Measurements from ENCODE around the gene RPAP3. TPM values are rescaled to one million over a fixed set of nuclear protein-coding genes. Genes with fewer than 3 reads are reported as not detected.

RPAP3 gene
- total RNA-seq, 4 donors from 2014 or later, result 6.8 to 13.0 (median 7.9) TPM

- 87 to 92% methylated on average over 10 to 14 of the region's 14 CpGs for WGBS, 2 donors
- no peak for TF ChIP-seq POLR2A (IDR thresholded peaks at IDR 0.05)
- TF ChIP-seq CTCF (IDR thresholded peaks at IDR 0.05), result no peak
- intact Hi-C loops (cut with DNase I; ENCODE audit: low total_unique reads), result loop anchor here (2.0 kb wide), 1 partner anchor 23 kb away; no protein-coding TSS in a partner anchor
- DNase-seq (ENCODE audit: low spot score in 2 of 2), result peak in 1 of 2 donors; percentile 86
- no peak overlapping the region for H3K4me3 ChIP-seq (ENCODE audit: low read depth, poor library complexity, severe bottlenecking)
Measured at GRCh38 chr12:47747596-47748506, 42.0 kb upstream of the RPAP3 start.

DNA sequence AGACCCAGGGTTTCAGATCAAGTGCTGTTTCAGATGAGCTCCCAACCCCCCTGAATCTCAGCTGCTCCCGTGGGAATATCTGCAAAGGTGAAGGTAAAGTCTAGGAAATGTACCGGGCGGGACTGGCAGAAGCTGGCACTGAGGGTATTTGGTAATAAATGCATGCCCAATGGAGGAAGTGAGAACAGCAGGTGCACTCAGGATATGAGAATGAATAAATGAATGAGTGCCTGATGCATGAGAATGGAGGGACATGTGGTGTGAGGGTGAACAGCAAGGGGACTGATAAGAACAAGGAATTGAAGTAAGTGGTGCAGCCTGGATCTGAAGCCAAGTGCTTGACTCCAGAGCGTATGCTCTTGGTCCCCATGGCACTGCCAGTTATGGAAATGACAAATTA, 41.3 kb upstream of the RPAP3 start:
- intact Hi-C loops (cut with DNase I; ENCODE audit: low total_unique reads), result loop anchor here (2.0 kb wide), 1 partner anchor 24 kb away; no protein-coding TSS in a partner anchor
- DNase-seq (ENCODE audit: low spot score in 2 of 2), result no peak
- 83 to 85% methylated on average over 4 of the region's 4 CpGs for WGBS, 2 donors
- H3K4me3 ChIP-seq (ENCODE audit: low read depth, poor library complexity, severe bottlenecking), result no peak overlapping the region
- TF ChIP-seq CTCF (IDR thresholded peaks at IDR 0.05) (no peak), POLR2A (IDR thresholded peaks at IDR 0.05) (no peak)

DNA sequence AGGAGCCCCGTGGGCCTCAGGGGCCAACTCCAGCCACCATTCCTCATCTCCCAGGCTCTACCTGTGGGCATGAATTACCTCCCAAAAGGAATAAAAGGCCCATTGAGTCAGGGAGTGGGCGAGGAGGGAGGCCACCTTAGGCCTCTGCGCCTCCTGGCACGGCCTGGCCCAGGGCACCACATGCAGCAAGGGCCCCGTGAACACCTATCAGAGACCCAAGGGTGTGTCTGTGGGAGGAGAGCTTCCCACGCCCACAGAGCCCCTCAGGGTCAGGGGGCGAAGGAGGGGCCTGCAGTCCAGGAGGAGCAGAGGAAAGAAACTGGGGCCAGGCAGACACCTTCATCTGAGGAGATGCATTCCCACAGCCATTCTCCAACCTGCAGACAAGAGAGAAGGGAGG, 40.7 kb upstream of the RPAP3 start:
- intact Hi-C loops (cut with DNase I; ENCODE audit: low total_unique reads), result loop anchor here (2.0 kb wide), 1 partner anchor 24 kb away; no protein-coding TSS in a partner anchor
- 85% methylated on average over 7 of the region's 7 CpGs for WGBS, 2 donors
- TF ChIP-seq CTCF (IDR thresholded peaks at IDR 0.05) (no peak), POLR2A (IDR thresholded peaks at IDR 0.05) (no peak)
- H3K4me3 ChIP-seq (ENCODE audit: low read depth, poor library complexity, severe bottlenecking), result no peak overlapping the region
- DNase-seq (ENCODE audit: low spot score in 2 of 2), result no peak

GRCh38 chr12:47746073-47746472, 40.2 kb upstream of the RPAP3 start:
- intact Hi-C loops (cut with DNase I; ENCODE audit: low total_unique reads), result loop anchor here (2.0 kb wide), 1 partner anchor 25 kb away; no protein-coding TSS in a partner anchor
- WGBS, 2 donors, result 88% methylated on average over 5 of the region's 5 CpGs
- no peak overlapping the region for H3K4me3 ChIP-seq (ENCODE audit: low read depth, poor library complexity, severe bottlenecking)
- TF ChIP-seq CTCF (IDR thresholded peaks at IDR 0.05) (no peak), POLR2A (IDR thresholded peaks at IDR 0.05) (no peak)
- no peak for DNase-seq (ENCODE audit: low spot score in 2 of 2)

GRCh38 chr12:47745485-47746041, 39.7 kb upstream of the RPAP3 start:
- WGBS, 2 donors, result 79 to 84% methylated on average over 16 of the region's 16 CpGs
- H3K4me3 ChIP-seq (ENCODE audit: low read depth, poor library complexity, severe bottlenecking), result no peak overlapping the region
- intact Hi-C loops (cut with DNase I; ENCODE audit: low total_unique reads), result loop anchor here (2.0 kb wide), 1 partner anchor 25 kb away; no protein-coding TSS in a partner anchor
- no peak for DNase-seq (ENCODE audit: low spot score in 2 of 2)
- TF ChIP-seq CTCF (IDR thresholded peaks at IDR 0.05) (no peak), POLR2A (IDR thresholded peaks at IDR 0.05) (no peak)
